K562 (cell line): ENCODE measurements around the gene BMP10. TPM values are rescaled to one million over a fixed set of nuclear protein-coding genes. Genes with fewer than 3 reads are reported as not detected.

Source experiments
- ARID2 ChIP-seq: fragments of 450-650 bp; IDR thresholded peaks from 2 replicates; pipeline ENCODE4 v1.6.1; 2017; ENCODE audit warnings: antibody characterized with exemption, mild to moderate bottlenecking
- ASH1L ChIP-seq: fragments of 450-650 bp; IDR thresholded peaks from 2 replicates; pipeline ENCODE4 v1.6.1; 2018; ENCODE audit warnings: borderline replicate concordance, mild to moderate bottlenecking, low read depth; ENCODE audit not compliant: partially characterized antibody
- CHD7 ChIP-seq: fragments of 200-600 bp; sonication (generic); IDR thresholded peaks from one replicate; pipeline ENCODE4 v1.6.1; 2012; ENCODE audit warnings: mild to moderate bottlenecking, low read depth, low read length, inconsistent platforms
- JUN ChIP-seq, 2 experiments: sonication (generic) in 1 of 2; formaldehyde crosslinking in 1 of 2; IDR thresholded peaks; 2 replicates each; pipeline versions ENCODE4 v1.6.1 to v1.8.0; 2012 to 2022; ENCODE audit warnings: borderline replicate concordance in 2 of 2, mild to moderate bottlenecking in 2 of 2, improper control_type of control experiment in 1 of 2, low read depth in 1 of 2, low read length in 1 of 2, missing genetic modification reagents in 1 of 2
- L3MBTL2 ChIP-seq: fragments of 450-650 bp; IDR thresholded peaks from 2 replicates; pipeline ENCODE4 v1.6.1; 2016; ENCODE audit warnings: mild to moderate bottlenecking, moderate library complexity
- RAD51 ChIP-seq: fragments of 450-650 bp; IDR thresholded peaks from 2 replicates; pipeline ENCODE4 v1.7.1; 2016; ENCODE audit warnings: low read depth, mild to moderate bottlenecking, borderline replicate concordance
- RNF2 ChIP-seq: sonication (generic); IDR thresholded peaks from 2 replicates; pipeline ENCODE4 v1.6.1; 2016
- ZNF23 ChIP-seq: fragments of 250-450 bp; sonication (Bioruptor Pico); IDR thresholded peaks from 2 replicates; pipeline ENCODE4 v1.4.0; 2020; ENCODE audit warnings: mild to moderate bottlenecking
- polyA plus RNA-seq, 8 experiments: library from polyadenylated mRNA; depleted of rRNA in 4 of 8; stranded (reverse) in 5 of 8; unstranded in 3 of 8; fragments of >200 nt; fragmentation: Nextera tagmentation in 2 of 8; fragmentation: Illumina TruSeq in 1 of 8; extraction: Ambion mirVana in 2 of 8; extraction: Trizol in 1 of 8; gene quantifications; 2 replicates each; pipeline versions ENCODE4 v1.2.1 to v1.2.3, GENCODE V29; 2011 to 2014; ENCODE audit warnings: inconsistent platforms in 1 of 8, missing spikeins in 1 of 8
- total RNA-seq, 7 experiments: library from RNA; depleted of rRNA in 6 of 7; stranded (reverse); fragments of >200 nt in 6 of 7; fragmentation: Illumina TruSeq in 2 of 7; extraction: Trizol in 2 of 7; gene quantifications; 2 replicates each; pipeline versions ENCODE4 v1.2.1 to v1.2.3, GENCODE V29; 2011 to 2021; ENCODE audit warnings: low replicate concordance in 1 of 7

BMP10 gene
- total and polyA plus RNA-seq, 9 of the 15 experiments (the other 6 are each of a cell fraction or from before 2014, with no cell fraction given), result 0.11 to 0.91 (median 0.43) TPM

GRCh38 chr2:68885074-68885810, 14.0 kb upstream of the BMP10 start (continued):
- TF ChIP-seq CHD7 (no peak), ARID2 (no peak), ASH1L (no peak), JUN (IDR thresholded peaks at IDR 0.05; ENCODE audit: borderline replicate concordance, low read depth, low read length) (no peak), JUN (CRISPR knock-in tag; IDR thresholded peaks at IDR 0.05; ENCODE audit: borderline replicate concordance) (no peak), RAD51 (no peak), RNF2 (no peak), ZNF23 (CRISPR knock-in tag) (no peak), L3MBTL2 (no peak)
